A204.1 (cell line): ENCODE data around the gene ERCC1.
A peak's percentile ranks its signal among the peaks of the same experiment; 100 is the strongest.

Experiments used
- FAIRE-seq: peaks from 2 replicates; lab custom pipeline; 2012; peaks lifted over from hg19 to GRCh38; lab: Jason Lieb, UNC

Gene ERCC1

DNA sequence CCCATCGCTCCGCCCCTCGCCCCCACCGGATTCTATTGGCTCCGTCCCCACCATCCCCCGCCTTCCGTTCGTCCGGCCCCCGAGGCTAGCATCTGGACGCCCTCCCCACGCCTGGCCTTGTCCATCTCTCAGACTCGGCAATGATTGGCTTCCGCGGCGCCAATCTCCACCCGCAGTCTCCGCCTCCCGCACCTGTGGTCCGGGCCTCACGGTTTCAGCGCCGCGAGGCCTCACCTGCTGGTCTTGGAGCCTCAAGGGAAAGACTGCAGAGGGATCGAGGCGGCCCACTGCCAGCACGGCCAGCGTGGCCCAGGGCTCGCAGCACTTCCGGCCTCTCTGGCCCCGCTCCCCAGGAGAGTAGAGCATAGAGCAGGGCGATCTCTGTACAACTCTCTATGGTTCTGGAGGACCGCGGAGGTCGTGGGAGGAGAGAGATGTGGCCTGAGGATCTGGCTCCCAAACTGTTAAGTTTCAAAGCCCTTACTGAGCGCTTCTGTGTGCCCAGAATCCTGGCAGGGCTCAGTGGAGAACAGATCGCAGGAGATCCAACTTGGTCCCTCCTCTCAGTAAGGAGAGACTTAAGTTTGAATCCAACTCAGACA lies at the start of gene ERCC1:
TSS of gene ERCC1 (minus strand) at position 329 of the 602 bp plus-strand sequence. CDS start 543 bp downstream, outside the sequence.
- FAIRE-seq, result peak; percentile 87

DNA sequence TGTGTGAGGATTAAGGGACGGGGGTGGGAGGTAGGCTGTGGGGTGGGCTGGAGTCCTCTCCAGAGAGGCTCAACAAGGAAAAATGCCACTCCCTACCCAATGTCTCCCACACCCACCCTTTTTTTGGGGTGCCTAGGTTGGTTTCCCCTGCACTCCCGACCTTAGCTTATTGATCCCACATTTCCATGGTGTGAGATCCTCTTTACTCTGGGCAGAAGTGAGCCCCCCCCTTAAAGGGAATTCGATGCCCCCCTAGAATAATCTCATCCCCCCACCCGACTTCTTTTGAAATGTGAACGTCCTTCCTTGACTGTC lies 49.6 kb upstream of the ERCC1 start:
- no peak for FAIRE-seq

DNA sequence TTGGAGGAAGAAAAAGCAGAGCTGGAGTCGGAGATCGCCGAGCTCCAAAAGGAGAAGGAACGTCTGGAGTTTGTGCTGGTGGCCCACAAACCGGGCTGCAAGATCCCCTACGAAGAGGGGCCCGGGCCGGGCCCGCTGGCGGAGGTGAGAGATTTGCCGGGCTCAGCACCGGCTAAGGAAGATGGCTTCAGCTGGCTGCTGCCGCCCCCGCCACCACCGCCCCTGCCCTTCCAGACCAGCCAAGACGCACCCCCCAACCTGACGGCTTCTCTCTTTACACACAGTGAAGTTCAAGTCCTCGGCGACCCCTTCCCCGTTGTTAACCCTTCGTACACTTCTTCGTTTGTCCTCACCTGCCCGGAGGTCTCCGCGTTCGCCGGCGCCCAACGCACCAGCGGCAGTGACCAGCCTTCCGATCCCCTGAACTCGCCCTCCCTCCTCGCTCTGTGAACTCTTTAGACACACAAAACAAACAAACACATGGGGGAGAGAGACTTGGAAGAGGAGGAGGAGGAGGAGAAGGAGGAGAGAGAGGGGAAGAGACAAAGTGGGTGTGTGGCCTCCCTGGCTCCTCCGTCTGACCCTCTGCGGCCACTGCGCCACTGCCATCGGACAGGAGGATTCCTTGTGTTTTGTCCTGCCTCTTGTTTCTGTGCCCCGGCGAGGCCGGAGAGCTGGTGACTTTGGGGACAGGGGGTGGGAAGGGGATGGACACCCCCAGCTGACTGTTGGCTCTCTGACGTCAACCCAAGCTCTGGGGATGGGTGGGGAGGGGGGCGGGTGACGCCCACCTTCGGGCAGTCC lies 49.0 kb upstream of the ERCC1 start:
- FAIRE-seq, result no peak

DNA sequence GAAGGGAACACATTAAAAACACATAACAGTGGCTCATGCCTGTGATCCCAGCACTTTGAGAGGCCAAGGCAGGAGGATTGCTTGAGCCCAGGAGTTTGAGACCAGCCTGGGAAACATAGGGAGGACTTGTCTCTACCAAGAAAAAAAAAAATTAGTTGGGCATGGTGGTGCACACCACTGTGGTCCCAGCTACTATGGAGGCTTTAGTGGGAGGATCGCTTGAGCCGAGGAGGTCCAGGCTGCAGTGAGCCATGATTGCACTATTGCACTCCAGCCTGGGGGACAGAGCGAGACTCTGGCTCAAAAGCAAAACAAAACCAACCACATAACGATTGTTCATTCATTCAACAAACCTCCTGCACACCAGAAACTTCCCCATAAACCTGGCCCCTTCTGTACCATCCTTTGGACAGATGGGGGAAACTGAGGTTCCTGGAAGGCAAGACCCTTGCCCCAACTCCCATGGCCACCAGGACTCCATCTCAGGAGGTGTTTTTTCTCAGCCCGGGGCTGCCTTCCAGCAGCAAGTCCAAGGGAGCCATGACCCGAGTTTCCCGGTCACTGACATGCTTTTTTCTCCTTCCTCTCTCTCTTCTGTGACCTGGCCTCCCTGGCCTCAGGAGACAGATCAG lies 48.3 kb upstream of the ERCC1 start:
- FAIRE-seq, result no peak

DNA sequence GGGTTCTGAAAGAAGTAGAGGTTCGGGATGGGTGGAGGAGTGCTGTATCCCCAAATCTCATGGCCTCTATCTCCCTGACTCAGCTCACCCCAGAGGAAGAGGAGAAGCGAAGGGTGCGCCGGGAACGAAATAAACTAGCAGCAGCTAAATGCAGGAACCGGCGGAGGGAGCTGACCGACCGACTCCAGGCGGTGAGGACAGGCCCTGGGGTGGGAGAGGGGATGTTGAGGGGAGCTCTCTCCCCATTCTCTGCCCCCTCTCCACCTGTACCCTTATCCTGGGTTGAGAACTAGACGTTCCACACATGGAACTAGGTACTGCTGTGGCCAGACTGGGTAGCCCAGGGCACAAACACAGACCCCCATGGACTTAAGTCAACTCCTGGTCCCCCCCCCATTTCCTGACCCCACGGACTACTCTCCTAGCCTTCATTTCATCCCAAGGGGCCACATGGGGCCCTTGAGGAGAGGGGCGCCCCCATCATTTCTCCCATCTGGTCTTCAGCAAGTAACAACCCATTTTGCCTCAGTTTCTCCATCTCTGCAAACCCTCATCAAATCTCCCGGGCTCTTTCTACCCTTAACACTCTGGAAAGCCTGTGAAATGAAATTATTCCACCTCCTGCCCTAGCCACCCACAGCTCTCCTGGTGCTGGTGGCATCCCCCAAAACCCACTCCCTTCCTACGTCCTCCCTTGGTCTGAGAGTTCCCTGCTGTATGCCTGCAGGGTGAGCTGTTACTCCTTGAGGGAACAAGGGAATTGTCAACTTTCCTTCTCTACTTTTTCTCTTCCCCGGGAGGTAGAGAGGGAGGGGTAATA lies 47.6 kb upstream of the ERCC1 start:
- no peak for FAIRE-seq

DNA sequence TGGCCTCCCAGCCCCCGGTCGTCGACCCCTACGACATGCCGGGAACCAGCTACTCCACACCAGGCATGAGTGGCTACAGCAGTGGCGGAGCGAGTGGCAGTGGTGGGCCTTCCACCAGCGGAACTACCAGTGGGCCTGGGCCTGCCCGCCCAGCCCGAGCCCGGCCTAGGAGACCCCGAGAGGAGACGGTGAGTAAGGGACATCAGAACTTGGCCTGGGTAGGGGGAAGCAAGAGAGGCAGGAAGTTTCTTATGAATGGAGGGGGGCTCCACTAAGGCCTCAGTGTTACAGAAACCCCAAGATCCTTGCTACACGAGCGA lies 47.0 kb upstream of the ERCC1 start:
- FAIRE-seq, result no peak

DNA sequence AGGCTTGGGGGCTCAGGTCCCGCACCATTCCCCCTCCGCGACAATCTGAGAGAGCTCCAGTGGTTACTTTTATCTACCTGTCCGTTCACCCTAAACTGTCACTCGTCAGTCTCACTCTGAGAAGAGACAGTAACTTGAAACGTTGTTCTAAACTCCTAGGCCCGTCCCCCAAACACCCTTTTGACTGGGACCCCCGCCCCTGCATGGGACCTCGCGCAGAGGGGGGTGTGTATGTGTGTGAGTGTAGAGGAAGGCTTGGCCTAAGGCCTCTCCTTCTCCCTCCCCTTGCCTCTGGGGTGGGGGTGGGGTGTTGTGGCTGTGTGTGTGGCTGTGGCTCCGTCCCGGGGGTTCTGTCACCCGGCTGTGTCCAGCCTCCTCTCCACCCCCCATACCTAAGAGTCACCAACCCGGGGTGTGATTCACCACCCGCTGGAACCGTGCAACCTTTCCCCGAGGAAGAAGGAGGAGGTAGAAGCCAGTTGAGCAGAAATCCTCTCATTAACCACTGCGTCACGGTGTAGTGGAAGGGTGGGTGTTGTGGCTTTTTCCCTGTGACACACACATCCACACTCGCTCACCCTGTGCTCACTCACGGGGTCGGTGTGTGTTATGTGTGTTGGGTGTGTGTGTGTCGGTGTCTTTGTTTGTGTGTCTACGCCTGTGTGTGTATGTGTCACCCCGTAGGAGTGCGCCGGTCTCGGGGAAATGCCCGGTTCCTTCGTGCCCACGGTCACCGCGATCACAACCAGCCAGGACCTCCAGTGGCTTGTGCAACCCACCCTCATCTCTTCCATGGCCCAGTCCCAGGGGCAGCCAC lies 46.4 kb upstream of the ERCC1 start:
- no peak for FAIRE-seq

DNA sequence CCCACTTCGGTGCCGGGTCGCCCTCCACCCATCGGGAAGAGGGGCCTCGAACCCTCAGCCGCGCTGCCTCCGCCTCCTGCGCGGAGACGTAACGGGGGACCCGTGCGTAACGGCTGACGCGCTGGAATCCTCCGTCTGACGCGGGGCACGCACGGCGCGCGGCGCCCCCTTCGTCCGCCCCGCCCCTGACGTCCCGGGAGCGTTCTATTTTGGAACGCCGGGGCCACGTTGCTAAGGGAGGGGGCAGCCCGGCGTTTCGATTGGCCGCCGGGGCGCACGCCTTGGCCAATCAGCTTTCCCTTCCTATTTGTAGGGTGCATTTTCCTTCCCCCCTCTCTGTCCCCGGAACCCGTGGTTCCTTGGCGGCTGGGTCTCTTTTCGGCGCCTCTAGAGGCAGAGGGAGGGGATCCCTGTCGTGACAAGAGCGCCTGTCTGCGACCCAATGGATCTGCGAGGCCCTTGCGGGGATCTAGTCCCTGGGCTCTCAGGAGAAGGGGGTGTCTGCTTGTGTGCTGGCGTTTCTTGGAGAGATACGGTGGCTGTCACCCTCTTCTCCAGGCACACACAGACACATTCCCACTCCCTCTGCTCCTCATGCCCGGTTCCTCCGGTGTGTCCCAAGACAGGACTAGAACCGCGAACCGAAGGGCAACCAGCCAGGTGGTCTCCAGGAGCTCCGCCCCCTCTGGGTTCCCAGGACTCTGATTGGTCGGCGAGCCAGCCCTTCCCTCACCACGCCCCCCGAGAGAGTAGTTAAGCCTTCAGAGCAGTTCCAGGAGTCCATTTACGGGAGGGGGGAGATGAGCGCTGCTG lies 45.6 kb upstream of the ERCC1 start:
- FAIRE-seq, result peak; percentile 78

DNA sequence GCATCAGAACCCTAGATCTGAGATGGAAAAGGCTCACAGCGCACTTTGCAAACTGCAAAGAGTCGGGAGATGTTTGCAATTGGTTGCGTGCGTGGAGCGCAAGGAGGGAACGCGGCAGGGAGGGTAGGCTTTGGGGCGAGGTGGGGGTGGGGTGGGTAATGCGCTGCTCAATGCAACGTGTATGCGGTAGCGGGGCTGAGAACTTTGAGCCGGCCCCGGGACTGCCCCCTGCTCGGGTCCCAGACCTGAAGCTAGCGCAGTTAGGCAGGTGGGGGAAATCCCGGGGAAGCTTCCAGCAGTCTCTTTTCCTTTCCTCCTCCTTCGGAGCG lies 45.0 kb upstream of the ERCC1 start:
- no peak for FAIRE-seq

DNA sequence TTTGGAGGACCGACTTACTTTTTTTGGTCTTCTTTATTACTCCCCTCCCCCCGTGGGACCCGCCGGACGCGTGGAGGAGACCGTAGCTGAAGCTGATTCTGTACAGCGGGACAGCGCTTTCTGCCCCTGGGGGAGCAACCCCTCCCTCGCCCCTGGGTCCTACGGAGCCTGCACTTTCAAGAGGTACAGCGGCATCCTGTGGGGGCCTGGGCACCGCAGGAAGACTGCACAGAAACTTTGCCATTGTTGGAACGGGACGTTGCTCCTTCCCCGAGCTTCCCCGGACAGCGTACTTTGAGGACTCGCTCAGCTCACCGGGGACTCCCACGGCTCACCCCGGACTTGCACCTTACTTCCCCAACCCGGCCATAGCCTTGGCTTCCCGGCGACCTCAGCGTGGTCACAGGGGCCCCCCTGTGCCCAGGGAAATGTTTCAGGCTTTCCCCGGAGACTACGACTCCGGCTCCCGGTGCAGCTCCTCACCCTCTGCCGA lies 44.5 kb upstream of the ERCC1 start:
- FAIRE-seq, result no peak

DNA sequence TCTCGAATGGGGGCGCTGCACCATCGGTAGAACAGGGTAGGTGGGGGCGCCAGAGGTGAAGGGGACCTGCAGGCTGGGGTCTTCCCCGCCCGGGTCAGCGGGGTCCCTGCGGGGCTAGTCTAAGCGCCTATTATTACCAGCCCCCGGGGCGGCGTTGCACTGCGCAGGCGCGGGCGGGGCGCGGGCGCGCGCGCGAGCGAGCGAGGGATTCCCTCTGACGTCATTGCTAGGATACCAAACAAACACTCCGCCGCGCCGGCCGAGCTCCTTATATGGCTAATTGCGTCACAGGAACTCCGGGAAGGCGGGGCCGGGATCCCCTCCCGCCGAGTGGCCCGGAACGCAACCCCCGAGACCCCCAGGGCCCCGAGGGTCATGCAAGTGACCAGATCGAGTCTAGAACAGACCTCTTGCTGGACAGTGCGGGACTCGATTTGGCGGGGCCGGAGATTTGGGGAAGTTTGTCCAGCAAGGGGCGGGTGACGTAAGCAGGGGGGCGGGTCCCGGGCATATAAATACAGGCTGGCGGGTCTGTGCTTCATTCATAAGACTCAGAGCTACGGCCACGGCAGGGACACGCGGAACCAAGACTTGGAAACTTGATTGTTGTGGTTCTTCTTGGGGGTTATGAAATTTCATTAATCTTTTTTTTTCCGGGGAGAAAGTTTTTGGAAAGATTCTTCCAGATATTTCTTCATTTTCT lies 43.9 kb upstream of the ERCC1 start, which contains the start of gene FOSB:
TSS of gene FOSB (plus strand) at position 541 of the 703 bp plus-strand sequence. CDS start 591 bp downstream, outside the sequence.
- no peak for FAIRE-seq

DNA sequence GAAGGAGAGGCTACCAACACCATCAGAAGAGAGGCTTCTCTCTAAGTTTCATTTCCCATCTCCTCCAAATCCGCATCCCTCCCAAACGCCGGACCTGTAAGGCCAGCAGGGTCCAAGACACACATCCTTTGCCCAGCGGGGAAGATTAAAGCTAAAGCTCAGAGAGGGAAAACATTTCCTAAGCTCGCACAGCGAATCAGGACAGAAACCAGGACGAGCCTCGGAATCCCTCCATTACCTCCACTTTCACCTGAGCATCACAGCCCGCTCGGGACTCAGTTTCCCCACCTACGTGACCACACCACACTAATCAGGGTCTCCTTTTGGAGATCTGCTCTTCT lies 43.4 kb upstream of the ERCC1 start:
- FAIRE-seq, result no peak

DNA sequence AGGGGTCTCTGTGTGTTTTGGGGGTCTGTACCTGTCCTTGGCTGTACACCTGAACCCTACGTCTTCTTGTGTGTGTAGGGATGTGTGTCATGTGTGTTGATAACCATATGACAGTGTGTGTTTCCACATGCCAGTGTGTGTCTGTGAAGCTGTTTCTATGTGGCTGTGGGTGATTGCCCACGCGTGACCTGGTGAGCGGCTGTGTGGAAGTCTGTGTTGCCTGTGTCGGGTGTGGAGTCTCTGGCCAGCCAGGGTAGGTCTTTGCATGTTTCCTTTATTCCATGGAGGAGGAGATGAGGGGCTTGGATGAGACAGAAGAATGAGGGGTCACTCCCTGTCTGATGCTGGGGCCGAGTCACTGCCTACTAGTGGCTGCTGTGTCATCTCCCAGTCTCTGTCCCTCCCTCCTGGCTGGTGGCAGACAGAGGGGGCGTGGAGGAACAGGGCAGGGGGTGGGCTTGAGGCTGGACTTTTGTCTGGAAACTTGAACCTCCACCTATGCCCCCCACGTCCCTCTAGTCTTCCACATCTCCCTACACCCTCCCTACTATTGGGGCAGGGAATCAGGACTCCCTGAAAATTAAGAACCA lies 41.2 kb upstream of the ERCC1 start:
- no peak for FAIRE-seq

DNA sequence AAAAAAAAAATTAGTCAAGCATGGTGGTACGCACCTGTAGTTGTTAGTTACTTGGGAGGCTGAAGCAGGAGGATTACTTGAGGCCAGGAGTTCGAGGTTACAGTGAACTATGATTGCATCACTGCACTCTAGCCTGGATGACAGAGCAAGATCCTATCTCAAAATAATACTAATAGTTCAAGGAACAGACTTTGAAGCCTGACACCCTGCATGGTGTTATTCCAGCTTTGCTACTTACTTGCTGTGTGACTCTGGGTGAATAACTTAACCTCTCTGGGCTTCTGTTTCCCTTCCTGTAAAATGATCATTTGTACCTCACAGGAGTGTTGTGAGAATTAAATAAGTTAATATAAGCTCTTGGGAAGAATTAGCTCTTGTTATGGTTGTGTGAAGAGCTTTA lies 40.6 kb upstream of the ERCC1 start:
- no peak for FAIRE-seq

DNA sequence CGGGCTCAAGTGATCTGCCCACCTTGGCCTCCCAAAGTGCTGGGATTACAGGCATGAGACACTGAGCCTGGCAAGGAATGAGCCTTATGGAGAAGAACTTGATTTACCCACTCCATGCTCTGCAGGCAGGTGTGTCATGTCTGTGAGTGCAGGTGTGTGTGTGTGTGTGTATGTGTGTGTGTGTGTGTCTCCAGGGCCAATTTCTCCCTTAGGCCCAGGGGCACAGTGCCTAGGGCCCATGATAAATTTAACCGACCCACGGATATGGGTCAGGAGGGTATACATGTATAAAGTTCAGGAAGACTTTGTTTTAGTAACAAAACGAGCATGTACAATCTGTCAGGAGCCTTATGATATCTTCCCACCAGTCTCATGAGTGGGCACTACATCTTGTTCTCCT lies 39.5 kb upstream of the ERCC1 start:
- no peak for FAIRE-seq

DNA sequence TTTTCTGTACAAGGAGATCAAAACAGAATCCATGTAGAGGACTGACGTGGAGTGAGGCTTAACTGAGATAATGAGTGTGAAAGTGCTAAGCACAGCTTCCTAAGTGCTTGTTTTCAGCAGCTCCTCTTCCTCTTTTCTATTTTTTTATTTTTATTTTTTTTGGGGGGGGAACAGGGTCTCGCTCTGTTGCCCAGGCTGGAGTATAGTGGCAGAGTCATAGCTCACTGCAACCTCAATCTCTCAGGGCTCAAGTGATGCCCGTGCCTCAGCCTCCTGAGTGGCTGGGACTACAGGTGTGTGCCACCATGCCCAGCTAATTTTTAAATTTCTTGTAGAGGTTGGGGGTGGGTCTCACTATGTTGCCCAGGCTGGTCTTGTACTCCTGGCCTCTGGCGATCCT lies 38.5 kb upstream of the ERCC1 start:
- no peak for FAIRE-seq

DNA sequence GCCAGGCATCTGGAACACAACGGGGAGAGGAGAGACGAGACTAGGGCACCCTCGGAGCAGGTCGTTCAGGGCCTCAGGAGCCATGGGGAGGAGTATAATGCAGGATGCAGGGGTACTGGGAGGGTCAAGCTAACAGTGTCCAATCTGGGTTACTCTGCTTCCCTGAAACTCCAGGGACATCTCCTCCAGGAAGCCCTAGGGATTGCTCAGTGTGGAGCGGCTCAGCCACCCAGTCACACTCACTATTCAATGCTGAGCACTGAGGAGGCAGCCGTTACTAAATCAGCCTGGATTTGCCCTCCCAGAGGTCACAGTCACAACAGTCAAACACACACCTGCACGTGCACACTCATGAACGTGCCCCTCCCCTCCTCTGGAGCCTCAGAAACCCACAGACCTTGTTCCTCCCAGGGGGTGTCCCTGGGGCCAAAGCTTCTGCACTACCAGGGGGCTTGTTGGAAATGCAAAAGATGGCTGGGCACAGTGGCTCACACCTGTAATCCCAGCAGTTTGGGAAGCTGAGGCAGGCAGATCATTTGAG lies 37.2 kb upstream of the ERCC1 start:
- FAIRE-seq, result no peak

DNA sequence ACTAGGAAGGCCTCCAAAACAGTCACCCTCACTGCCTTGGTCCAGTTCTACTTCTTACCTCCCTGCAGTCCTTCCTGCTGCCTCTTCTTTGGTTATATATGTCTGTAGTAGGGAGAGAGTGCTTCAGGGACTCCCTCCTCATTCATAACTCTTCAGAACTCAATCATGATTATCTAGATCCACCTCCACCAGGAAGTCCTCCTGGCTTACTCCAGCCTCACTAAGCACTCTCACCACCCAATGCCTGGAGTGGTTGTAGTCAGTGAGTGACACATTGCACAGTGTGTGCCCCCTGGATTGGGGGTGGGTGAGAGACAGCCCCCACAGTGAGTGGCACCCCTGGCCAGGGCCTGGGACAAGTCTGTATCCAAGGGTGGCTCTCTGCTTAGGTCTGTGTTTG lies 34.1 kb upstream of the ERCC1 start:
- FAIRE-seq, result no peak

DNA sequence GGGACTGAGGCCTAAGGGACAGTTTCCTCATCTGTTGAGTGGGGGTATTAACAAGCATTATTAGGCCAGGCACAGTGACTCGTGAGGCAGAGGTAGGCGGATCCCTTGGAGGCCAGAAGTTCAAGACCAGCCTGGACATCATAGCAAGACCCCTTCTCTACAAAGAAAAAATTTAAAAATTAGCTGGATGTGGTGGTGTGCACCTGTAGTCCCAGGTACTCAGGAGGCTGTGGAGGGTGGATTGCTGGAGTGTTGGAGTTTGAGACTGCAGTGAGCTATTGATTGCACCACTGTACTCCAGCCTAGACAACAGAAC lies 32.7 kb upstream of the ERCC1 start:
- FAIRE-seq, result no peak
